ENCODE measurements around the gene AMOTL2.

Gene AMOTL2

GRCh38 chr3:134317106-134317947, 56.9 kb downstream of the AMOTL2 start:
- no peaks in the 10 kb centered on the region for H3K4me1 ChIP-seq (ENCODE audit: control insufficient read depth, low read length)

DNA sequence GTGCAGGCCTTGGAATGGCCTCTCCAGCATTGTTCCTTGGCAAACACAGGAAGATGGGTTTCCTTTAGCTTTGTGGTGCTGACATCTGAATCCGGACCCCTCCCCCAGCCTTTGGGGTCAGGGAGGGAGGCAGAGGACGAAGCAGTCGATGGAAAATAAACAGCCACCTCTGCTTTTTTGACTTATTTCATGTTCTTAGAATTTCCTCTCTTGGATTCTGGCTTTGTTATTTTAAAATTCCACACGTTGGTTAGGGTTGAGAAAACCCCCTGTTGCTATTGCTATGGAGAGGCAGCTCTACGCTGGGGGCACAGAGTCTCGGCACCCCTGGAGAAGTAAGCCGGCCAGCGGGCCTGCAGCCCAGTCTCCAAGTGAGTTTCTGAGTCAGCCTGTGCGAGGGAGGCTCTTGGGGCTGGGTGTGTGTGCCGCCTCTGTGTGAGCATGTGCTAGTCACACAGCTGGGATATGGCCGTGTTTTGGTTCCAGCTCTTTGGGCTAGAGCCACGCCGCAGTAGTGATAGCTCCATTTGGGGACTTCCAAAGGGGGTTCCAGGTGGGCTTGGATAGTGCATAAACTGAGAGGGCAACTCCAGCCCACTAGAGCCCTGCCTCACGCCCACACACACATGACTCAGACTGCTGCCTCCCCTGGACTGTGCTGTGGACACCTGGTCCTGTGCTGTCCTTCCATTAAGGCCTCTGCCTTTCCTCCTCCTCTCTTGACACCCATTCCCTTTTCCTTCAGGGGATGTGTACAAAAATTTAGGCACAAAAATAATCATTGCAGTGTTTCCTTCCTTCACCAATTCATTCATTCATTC, 58.8 kb downstream of the AMOTL2 start:
- TF ChIP-seq, protein P1, sequence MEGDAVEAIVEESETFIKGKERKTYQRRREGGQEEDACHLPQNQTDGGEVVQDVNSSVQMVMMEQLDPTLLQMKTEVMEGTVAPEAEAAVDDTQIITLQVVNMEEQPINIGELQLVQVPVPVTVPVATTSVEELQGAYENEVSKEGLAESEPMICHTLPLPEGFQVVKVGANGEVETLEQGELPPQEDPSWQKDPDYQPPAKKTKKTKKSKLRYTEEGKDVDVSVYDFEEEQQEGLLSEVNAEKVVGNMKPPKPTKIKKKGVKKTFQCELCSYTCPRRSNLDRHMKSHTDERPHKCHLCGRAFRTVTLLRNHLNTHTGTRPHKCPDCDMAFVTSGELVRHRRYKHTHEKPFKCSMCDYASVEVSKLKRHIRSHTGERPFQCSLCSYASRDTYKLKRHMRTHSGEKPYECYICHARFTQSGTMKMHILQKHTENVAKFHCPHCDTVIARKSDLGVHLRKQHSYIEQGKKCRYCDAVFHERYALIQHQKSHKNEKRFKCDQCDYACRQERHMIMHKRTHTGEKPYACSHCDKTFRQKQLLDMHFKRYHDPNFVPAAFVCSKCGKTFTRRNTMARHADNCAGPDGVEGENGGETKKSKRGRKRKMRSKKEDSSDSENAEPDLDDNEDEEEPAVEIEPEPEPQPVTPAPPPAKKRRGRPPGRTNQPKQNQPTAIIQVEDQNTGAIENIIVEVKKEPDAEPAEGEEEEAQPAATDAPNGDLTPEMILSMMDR (IDR thresholded peaks at IDR 0.05; ENCODE audit: low read depth, low read length, poor library complexity, severe bottlenecking): no peak
- TF ChIP-seq EZH2phosphoT487 (IDR thresholded peaks at IDR 0.05; ENCODE audit: borderline replicate concordance, low read length): no peak
- H3F3A ChIP-seq (ENCODE audit: control insufficient read depth, insufficient read depth): no peaks in the 10 kb centered on the region

More at GRCh38 chr3:134317106-134317947, 56.9 kb downstream of the AMOTL2 start:
- no peaks in the 10 kb centered on the region for H3K9me3 ChIP-seq (ENCODE audit: control insufficient read depth, insufficient read depth, low read length)
- no peak overlapping the region for H3K4me3 ChIP-seq (ENCODE audit: low read length)
- 0 out of 2 replicates have a peak, but pooled peaks cover 4% of the 10 kb centered on the region for H3K27me3 ChIP-seq (ENCODE audit: control insufficient read depth, low read length)
- H3K9me2 ChIP-seq (replicated peaks; ENCODE audit: control insufficient read depth, low read length): no peaks in the 10 kb centered on the region
- TF ChIP-seq EZH2phosphoT487 (IDR thresholded peaks at IDR 0.05; ENCODE audit: borderline replicate concordance, low read length): no peak
- H3K36me3 ChIP-seq (ENCODE audit: control insufficient read depth, low read length): no peaks in the 10 kb centered on the region
- no peaks in the 10 kb centered on the region for H3K79me2 ChIP-seq (ENCODE audit: control insufficient read depth, low read length)
- no peak overlapping the region for H3K27ac ChIP-seq (ENCODE audit: low read depth, low read length)
- H4K20me1 ChIP-seq (ENCODE audit: control insufficient read depth, insufficient read depth, low read depth, low read length): no peaks in the 10 kb centered on the region
- H3K4me2 ChIP-seq (ENCODE audit: low read length): no peak overlapping the region
- no peaks in the 10 kb centered on the region for H3F3A ChIP-seq (ENCODE audit: control insufficient read depth, insufficient read depth)

DNA sequence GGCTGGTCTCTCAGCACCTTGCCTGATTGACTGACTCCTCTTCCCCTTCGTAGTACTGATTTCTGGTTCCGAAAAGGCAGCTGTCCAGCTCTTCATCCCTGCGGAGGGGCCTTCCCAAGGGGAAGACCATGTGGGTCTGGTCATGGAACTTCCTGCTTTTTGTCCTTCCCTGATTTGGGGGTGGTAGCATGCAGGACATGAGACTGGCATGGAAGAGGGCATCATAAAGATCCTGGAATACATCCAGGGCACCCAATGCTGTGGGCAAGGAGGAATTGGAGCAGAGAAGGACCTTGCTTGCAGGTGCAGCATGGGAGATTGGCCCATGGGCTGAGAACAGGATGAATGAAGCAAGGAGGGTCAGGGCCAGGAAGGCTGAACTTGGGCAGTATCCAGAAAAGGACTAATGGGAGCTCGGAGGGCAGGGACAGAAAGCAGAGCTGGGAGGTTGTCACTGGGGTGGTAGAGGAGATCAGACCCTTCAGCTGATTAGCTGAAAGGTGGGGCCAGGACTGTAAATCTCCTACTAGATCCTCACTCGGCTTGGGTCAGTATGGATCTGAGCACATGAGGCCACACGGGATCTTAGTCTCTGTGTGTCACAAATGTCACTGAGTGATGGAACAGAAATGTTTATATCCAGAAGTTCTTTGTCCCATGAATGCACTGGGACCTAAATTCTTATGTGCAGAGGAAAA, 59.5 kb downstream of the AMOTL2 start:
- Histone ChIP-seq H3K4me2 (ENCODE audit: low read length) (no peak overlapping the region), H3K27me3 (ENCODE audit: control insufficient read depth, low read length) (no peaks in the 10 kb centered on the region), H3K4me3 (ENCODE audit: low read length) (no peak overlapping the region), H3K9me2 (replicated peaks; ENCODE audit: control insufficient read depth, low read length) (no peaks in the 10 kb centered on the region), H3K4me1 (ENCODE audit: control insufficient read depth, low read length) (no peaks in the 10 kb centered on the region), H3K9me3 (ENCODE audit: control insufficient read depth, insufficient read depth, low read length) (no peaks in the 10 kb centered on the region), H3K79me2 (ENCODE audit: control insufficient read depth, low read length) (no peaks in the 10 kb centered on the region), H3K27ac (ENCODE audit: low read depth, low read length) (no peak overlapping the region), H4K20me1 (ENCODE audit: control insufficient read depth, insufficient read depth, low read depth, low read length) (no peaks in the 10 kb centered on the region), H3F3A (ENCODE audit: control insufficient read depth, insufficient read depth) (no peaks in the 10 kb centered on the region), H3K36me3 (ENCODE audit: control insufficient read depth, low read length) (no peaks in the 10 kb centered on the region)
- TF ChIP-seq EZH2phosphoT487 (IDR thresholded peaks at IDR 0.05; ENCODE audit: borderline replicate concordance, low read length): no peak
- TF ChIP-seq, protein P1 (IDR thresholded peaks at IDR 0.05; ENCODE audit: low read depth, low read length, poor library complexity, severe bottlenecking): no peak

More for the DNA sequence above, 58.8 kb downstream of the AMOTL2 start:
- no peaks in the 10 kb centered on the region for H3K79me2 ChIP-seq (ENCODE audit: control insufficient read depth, low read length)
- no peak overlapping the region for H3K4me2 ChIP-seq (ENCODE audit: low read length)
- no peaks in the 10 kb centered on the region for H3K4me1 ChIP-seq (ENCODE audit: control insufficient read depth, low read length)
- no peaks in the 10 kb centered on the region for H3K9me3 ChIP-seq (ENCODE audit: control insufficient read depth, insufficient read depth, low read length)
- no peaks in the 10 kb centered on the region for H3K27me3 ChIP-seq (ENCODE audit: control insufficient read depth, low read length)
- H3K27ac ChIP-seq (ENCODE audit: low read depth, low read length): no peak overlapping the region
- H3K9me2 ChIP-seq (replicated peaks; ENCODE audit: control insufficient read depth, low read length): no peaks in the 10 kb centered on the region
- H3K36me3 ChIP-seq (ENCODE audit: control insufficient read depth, low read length): no peaks in the 10 kb centered on the region
- no peaks in the 10 kb centered on the region for H4K20me1 ChIP-seq (ENCODE audit: control insufficient read depth, insufficient read depth, low read depth, low read length)
- H3K4me3 ChIP-seq (ENCODE audit: low read length): no peak overlapping the region

Data from DOHH2 (cell line).